A549 treated with GW870086 at 1 μM for 4 hours (cell line): ENCODE data around the gene MANSC4. TPM values are rescaled to one million over a fixed set of nuclear protein-coding genes. Genes with fewer than 3 reads are reported as not detected.

Source experiments
- total RNA-seq: library from RNA; stranded (reverse); fragments of 200-300 nt; extraction: Qiagen RNA extraction; gene quantifications from 5 replicates; pipeline ENCODE4 v1.2.3, GENCODE V29; 2022; ENCODE audit warnings: low read depth

MANSC4 gene
- not detected in 5 replicates for total RNA-seq

DNA sequence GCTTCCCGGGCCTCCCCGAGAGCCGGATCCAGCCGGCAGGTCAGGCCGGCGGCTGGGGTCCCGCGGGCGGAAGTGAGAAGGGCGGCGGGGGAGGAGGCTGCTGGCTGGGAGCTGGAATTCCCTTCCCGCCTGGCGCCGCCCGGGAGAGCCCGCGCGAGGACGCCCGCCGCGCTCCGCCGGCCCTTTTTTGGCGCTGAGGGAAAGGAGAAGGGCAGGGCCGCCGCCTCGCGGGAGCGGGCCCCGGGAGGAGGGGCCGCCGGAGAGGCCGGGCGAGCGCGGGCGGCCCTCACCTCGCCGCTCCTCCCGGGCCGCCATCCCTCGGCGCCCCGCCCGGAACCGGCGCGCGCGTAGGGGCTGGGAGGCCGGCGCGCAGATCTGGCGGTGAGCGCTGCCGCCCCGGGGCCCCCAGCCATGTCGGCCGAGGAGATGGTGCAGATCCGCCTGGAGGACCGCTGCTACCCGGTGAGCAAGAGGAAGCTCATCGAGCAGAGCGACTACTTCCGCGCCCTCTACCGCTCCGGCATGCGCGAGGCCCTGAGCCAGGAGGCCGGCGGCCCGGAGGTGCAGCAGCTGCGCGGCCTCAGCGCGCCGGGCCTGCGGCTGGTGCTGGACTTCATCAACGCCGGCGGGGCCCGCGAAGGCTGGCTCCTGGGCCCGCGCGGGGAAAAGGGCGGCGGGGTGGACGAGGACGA is at the start of gene MANSC4, which contains the start of gene KLHL42:
MANSC4 (minus strand) TSS at position 317 of the 692 bp plus-strand sequence. CDS start 8,960 bp downstream, outside the sequence.
KLHL42 (plus strand) TSS at position 314 of the 692 bp plus-strand sequence; CDS start at position 412, 98 bp downstream.

Other genes with a start within 250 kb of the MANSC4 start
- 0.26 to 0.63 TPM (median 0.42 TPM) in 4 of 5 replicates, not detected in the other for gene REP15, start 83.8 kb downstream of the MANSC4 start, total RNA-seq
- 89.1 to 99.5 TPM (median 94.8 TPM) in 5 replicates for gene MRPS35, start 69.4 kb downstream of the MANSC4 start, total RNA-seq
- 15.0 to 21.5 TPM (median 19.8 TPM) in 5 replicates for gene KLHL42, start within 50 bp of the MANSC4 start, total RNA-seq
- 15.5 to 17.9 TPM (median 16.8 TPM) in 5 replicates for gene PTHLH, start 192.5 kb upstream of the MANSC4 start, total RNA-seq